Measurements from ENCODE around the gene SAMD13.

The SAMD13 gene

DNA sequence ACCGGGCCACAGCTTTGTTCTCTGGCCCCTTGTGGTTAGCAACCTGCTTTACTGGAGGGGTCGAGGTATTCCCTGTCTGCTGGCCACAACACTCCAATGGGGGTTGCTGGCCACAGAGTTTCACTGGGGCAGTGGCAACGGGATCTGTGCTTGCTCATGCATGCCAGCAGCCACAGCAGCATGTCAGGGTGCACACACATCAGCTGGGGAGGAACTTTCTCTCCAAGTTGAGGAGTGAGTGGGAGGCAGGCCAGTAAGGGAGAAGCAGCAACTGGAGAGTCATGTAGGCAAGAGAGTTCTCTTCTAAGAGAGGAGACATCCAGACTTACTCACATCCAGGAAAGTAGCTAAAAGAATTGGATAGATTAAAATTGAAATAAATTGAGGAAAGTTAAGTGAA is 38.0 kb downstream of the SAMD13 start:
- in situ Hi-C loops (cut with MboI; ENCODE audit: low sequenced_read_pairs) = no loop called here

DNA sequence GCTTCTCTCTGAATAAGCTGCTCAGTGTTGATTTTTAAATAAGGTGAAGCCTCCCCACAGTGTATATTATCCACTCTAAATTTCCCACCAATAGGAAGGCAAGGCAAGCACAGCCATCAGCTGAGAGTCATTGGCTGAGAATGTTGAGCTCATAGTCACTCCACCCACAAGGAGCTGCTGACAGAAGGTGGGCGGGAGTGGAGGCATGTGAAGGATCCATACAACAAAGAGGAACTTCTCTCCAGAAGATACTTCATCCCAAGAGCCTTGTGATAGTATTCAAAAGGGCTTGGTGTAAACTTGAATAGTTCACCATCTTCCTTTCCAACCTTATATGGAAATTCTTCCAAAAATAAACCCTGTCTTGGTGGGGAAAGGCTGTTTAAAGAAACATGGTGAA is 42.8 kb downstream of the SAMD13 start:
- in situ Hi-C loops (cut with MboI; ENCODE audit: low sequenced_read_pairs) = no loop called here

DNA sequence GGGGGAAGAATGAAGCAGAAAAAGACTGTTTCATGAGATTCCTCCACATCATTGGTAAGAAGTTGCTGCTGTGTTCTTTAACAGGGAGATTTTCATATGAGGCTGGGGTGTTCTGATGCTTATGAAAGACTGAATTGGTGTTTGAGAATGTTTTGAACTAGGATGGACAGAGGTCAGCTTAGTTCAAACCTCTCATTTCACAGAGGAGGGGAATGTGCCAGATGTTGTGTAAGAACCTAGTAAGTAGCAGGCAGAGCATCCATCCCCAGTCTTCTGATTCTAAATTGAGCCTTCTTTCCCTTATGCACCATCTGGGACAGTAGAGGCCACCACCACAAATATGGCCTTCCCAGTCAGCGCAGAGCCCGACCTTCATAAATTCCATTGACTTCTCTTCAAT is 43.7 kb downstream of the SAMD13 start:
- in situ Hi-C loops (cut with MboI; ENCODE audit: low sequenced_read_pairs) = no loop called here

DNA sequence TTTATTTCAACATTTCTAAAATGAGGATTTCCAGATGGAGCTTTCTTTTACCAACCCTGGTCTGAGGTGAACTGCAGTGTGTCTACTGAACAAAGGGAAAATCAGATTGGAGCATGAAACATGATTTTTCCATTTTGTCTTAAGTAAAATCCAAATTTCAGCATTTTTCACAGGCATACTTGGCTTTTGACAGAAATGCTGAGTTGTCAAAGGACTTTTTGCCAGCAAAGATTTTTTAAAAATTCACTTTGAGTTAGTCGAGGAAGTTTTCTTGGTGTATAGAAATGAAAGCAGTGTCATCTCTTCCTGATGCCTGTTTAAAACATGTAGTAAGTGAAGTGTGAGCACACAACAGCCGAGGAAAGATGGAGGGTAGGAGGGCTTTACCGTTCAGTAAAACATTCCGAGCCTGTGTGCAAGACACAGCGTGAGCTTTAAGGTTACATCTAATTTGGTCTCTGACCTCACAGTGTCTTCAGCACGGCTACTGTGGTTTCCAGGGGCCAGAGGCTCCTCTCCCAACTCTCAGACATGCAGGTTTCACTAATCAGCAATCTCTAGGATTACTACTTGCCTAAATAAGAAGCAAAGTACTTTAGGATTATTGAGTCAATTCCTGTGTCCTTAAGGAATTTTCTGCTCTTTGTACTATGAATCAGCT is 45.9 kb downstream of the SAMD13 start:
- in situ Hi-C loops (cut with MboI; ENCODE audit: low sequenced_read_pairs) = no loop called here

DNA sequence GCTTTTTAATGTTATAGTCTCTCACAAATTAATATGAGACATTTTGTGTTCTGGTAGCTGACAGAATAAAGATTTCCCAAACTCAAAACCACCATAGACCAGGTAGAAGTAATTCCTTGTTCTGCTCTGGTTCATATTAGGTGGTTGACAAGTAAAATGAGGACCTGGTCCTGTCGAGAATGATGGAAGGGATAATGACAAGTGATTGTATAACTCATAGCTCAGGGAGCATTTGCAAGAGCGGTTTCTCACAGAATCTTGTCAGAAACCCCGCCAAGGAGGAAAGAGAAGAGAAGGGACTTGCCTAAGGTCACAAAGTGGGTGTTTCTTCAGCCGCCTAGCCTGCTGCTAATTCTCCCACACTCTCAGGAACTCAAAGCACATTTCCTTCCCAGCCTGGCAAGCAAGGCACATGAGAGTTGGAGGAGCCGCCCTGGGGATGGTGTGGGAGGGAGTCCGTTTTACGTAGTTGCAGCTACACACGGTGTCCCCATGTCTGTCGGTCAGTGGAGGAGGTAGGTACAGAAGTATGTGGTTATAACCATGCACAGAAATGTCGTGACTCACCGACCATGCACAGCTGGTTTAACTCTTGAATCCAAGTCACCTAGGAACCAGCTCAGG is 46.5 kb downstream of the SAMD13 start:
- in situ Hi-C loops (cut with MboI; ENCODE audit: low sequenced_read_pairs) = no loop called here

DNA sequence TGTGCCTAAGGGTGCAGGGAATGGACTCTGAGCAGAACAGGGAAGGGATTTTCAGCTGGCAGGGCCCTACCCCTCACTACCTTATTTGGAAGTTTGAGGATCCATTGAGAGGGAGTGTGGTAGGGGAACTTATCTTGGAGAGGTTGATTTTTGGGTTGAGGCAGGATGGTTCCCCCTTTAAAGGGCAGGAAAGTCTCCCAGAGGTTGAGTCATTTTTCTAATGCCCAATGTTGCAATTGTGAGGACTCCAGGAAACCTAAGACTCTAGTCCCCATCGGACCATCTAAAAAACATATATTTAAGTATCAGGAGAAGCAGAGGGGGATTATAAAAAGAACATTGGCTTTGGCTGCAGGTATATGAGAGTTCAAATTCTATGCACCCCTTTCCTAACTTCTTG is 47.3 kb downstream of the SAMD13 start:
- in situ Hi-C loops (cut with MboI; ENCODE audit: low sequenced_read_pairs) = no loop called here

DNA sequence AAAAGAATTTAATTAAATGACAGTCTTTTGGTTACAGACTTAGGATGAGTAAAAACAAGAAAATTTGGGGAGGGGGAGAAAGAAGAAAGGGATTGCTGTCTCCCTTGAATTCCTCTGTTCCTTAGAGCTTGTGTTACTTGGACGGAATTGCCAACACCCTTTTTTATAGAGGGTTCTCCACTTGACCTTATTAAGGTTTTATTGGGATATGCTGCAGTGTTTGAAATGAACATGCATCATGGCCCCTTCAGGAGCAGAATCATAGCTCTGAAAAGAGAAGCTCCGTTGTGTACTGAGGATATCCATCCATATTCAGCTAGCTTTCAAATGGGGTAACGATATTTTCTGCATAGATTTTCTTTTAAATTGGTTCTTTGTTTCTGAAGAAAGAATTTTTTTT is 48.6 kb downstream of the SAMD13 start:
- in situ Hi-C loops (cut with MboI; ENCODE audit: low sequenced_read_pairs) = no loop called here

DNA sequence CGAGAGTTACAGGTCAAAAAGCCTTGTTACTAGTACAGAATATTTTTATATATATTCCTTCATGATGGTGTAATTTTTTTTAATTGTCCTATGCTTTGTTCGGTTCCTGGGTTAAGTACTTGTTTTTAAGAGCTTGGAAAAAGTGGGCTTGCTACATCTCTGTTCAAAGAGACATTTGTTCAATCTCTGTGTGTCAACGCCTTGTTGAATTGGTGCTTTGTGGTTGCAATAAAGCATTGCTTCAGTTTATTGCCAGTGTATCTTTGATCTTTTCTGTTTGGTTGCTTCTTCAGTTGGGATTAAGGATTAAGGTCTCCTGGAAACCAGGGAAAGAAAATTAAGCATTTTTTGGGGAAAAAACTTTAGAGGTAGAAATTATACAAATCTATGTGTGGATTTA is 49.0 kb downstream of the SAMD13 start:
- in situ Hi-C loops (cut with MboI; ENCODE audit: low sequenced_read_pairs) = no loop called here

DNA sequence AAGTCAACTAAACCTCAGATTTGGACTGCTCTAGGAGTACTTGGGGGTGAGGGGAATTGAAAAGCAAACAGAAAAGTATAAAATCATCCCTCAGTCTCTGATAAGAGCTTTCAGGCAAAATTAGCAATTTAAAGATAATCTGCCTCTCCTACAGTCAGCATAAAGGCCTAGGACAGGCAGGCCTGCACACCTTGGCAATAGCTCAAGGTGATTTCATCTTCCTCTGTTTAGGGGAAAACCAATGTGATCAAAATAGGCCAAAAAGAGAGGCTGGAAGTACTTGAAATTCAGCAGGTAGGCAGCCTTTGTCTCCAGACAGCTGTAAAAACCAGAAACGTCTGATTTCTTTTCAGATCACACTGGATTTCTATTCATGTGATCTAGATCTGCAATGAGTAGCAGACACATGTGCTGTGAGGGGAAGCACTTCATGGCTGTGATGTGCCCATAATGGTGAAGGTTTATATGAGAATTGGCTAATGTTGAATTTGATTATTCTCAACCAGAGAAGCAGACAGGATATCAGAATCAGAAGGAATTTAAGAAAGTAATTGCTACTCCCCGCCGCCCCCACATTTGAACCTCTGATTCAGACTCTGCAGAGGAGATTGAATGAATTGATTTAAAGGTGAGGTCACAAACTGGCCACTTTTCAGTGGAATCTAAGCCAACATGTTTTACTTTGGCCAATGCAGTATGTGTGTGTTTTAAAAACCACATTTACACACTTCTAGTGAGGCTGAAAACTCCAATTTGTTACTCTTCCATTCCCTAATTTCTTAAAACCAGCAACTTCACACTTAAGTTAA is 51.0 kb downstream of the SAMD13 start:
- in situ Hi-C loops (cut with MboI; ENCODE audit: low sequenced_read_pairs) = no loop called here

DNA sequence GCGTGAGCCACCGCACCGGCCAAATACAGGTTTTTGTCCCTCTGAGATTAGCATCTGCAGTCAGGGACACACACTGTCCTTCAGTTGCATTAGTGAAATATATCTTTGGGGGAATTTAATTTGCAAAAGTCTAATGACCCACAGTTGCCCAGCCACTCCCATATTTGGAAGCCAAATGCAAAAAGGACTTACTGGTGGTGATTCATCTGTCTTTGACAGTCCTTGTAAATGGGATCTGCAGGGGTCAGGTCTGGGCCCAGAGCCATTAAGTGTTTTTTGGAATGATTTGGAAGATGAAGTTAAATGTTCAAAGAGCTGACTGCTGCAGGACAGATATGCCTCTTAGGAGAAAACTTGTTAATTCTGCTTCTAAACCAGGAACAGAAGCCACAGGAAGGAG is 52.2 kb downstream of the SAMD13 start:
- in situ Hi-C loops (cut with MboI; ENCODE audit: low sequenced_read_pairs) = no loop called here

DNA sequence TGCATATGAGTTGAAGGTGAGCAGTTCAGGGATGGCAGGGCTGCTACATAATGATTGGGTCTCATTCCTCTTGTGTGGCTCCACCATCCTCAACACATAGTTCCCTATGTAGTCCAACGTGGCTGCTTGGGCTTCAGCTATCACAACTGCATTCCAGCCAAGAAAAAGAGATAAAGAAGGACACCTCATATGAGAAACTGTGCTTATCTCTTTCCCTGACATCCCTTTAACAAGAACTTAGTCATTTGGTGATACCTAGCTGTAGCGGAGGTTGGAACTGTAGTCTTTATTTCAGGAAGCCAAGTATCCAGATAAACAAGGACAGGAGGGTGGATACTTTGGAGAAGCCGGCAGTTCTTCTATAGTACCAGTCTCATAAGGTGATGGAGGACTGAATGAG is 54.0 kb downstream of the SAMD13 start:
- in situ Hi-C loops (cut with MboI; ENCODE audit: low sequenced_read_pairs) = no loop called here

DNA sequence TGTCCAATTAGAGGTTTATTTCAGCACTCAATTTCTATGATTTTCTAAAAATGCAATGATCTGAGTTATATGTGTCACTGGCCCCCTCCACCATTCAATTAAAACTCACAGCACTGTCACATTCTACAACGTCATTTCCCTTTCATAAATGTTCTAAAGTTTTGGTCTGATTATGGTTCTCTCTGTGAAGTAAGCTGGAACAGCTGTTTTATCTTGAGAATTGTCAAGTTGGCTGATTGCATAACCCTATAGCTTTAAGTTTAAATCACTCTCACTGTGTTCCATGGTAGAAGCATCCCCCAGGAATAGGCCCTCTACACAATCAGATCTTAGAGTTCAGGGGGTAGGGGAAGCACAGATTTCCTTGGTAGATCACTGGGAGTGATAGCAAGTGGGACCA is 55.4 kb downstream of the SAMD13 start:
- in situ Hi-C loops (cut with MboI; ENCODE audit: low sequenced_read_pairs) = no loop called here

DNA sequence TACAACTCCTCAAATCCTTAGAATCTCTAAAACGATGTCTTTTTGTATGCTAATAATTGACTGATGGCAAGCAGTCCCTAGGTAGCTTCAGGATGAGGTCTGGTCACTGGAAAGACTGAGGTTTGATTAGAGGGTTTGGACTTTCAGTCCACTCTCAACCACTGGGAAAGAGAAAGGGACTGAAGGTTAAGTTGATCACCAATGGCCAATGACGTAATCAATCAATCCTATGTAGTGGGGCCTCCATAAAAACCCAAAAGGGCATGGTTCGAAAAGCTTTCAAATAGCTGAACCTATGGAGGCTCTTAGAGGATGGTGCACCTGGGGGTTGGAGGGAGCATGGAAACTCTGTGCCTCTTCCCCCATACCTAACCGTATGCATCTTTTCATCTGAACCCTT is 57.2 kb downstream of the SAMD13 start:
- in situ Hi-C loops (cut with MboI; ENCODE audit: low sequenced_read_pairs) = no loop called here

DNA sequence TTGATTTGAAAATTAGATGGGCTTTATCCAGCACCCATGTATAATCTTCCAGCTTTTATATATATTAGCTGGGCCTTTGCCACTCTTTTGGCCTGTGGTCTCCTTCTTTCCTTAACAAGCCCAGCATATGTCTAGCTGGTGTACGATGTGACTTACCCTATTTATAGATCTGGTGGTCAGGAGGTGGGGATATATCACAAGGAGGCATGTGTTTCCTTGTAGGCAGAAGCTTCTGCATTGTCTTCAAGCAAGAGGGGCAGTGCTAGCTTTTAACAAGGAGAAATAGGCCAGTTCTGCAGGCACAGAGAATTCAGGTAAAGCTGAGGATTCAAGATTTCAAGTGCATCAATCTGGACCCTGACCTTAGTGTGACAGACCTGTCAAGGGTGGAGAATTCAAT is 58.8 kb downstream of the SAMD13 start:
- in situ Hi-C loops (cut with MboI; ENCODE audit: low sequenced_read_pairs) = no loop called here

DNA sequence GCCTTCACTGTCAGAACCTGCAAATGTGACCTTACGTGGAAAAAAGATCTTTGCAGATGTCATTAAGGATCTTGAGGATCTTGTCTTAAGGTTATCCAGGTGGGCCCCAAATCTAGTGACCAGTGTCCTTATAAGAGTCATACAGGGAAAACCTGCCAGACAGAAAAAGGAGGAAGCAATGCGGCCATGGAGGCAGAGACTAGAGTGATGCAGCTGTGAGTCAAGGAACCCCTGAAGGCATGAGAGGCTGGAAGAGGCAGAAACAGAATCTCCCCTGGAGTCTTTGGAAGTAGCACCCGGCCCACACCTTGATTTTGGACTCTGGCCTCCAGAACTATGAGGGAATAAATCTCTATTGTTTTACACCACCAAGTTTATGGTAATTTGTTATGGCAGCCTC is 60.3 kb downstream of the SAMD13 start:
- in situ Hi-C loops (cut with MboI; ENCODE audit: low sequenced_read_pairs) = no loop called here

DNA sequence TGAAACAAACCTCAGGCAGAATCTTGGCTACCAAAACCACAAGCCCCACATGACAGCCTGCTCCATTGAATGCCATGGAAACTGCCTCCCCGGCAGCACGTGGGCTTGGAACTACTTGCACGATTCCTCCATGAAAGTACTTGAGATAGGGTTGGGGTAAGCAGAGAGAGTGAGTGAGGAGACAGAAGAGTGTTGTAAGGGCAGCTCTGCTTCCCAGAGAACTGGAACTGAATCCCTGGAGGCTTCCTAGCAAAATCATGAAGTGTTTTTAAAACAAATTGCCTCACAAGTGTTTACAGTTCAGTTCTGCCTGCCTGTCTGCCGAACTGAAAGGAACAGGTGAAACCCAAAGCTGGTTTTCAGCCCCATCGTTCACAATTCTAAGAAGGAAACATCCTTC is 61.5 kb downstream of the SAMD13 start:
- in situ Hi-C loops (cut with MboI; ENCODE audit: low sequenced_read_pairs) = no loop called here

DNA sequence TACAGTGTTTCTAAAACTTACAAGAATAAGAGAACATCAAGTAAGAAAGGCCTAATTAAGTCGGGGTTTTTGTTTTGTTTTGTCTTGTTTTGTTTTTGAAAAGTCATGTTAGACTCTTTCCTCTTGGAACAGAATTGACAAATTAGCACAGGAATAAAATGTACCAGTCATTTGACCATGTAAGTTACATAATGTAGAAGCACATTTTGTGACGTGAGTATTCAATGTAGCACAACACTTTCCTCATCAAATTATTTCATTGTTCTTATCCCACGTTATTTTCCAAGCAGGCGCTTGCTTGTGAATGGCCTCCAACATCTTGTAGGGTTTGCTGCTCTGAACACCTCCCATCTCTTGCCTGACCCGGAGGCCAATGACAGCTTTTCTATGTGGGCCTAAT is 62.1 kb downstream of the SAMD13 start:
- in situ Hi-C loops (cut with MboI; ENCODE audit: low sequenced_read_pairs) = no loop called here

DNA sequence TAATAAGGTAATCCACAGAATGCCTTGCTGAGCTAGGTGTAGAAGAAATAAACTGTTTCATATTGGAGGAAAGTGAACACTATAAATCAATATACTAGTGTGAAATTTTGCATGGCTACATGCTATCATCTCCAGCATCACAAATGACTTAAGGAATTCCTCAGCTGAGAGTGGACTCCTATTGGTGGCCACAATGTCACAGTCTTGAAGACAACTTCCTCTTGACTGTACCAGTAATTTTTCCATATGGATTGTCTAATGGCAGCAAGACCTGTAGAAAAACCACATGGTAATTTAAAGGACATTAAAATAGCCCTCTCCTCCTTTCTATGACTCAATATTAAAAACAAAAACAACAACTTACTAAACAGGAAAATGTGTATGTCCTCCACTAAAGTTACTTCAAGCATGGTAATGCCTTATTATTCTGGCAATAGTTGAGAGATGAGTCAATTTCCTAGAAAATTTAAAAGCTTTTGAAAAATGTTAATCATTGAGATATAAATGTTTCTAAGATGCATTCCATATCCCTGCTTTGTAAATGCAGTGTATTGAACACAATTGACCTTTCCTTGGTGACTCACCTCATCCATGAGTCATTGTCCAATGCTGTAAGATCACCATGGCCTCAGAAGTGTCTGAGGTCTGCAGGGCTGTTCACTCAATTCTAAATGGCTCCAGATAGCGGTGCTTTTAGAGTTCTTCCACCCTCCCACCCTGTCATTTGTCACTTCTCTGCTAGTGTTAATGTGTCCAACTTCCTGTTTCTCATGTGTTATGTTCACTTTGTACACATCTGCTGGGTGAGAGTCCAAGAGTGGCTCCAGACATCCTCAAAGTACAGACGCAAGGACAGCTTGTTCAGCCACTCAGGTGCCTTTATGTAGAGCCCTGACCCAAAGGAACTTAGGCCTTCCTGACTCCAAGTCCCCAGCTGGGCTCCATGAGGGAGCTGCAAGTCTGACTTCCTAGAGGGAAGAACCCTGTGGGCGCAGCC is 64.0 kb downstream of the SAMD13 start:
- in situ Hi-C loops (cut with MboI; ENCODE audit: low sequenced_read_pairs) = no loop called here

DNA sequence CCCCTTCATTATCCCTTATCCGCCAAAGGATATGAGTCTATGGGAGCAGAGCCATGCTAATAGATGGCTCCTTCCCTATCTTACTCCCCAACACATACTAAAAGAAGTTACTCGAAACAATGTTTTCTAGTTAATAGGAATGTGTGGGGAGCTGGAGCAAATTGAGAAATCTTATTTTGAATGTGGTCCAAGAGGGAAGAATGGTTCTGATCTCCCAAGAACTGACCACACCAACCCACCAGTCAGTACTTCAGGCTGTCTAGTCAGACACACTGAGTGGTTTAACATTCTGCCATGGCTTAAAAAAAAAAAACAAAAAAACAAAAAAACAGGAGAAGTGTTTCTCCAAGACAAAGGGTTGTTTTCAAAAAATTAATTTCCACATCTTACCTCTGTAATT is 65.3 kb downstream of the SAMD13 start:
- in situ Hi-C loops (cut with MboI; ENCODE audit: low sequenced_read_pairs) = no loop called here

DNA sequence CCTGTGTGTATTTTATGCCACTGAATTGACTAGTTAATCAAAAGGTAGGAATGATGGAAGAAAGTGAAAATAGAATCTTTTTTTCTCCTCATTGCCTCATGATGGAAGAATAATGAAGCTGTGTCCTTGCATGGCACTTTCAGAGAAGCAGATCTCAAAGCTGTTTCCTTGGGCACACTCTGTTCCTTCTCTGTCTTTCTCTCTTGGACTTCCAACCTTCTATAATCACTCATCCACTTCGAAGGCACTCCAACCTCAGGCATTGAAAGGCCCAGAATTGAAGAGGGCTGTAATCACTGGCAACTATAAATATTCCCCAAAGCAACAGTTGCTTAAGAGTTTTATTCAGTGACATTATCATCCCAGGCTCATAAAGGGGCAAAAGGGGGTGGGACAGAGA is 65.7 kb downstream of the SAMD13 start:
- in situ Hi-C loops (cut with MboI; ENCODE audit: low sequenced_read_pairs) = no loop called here

DNA sequence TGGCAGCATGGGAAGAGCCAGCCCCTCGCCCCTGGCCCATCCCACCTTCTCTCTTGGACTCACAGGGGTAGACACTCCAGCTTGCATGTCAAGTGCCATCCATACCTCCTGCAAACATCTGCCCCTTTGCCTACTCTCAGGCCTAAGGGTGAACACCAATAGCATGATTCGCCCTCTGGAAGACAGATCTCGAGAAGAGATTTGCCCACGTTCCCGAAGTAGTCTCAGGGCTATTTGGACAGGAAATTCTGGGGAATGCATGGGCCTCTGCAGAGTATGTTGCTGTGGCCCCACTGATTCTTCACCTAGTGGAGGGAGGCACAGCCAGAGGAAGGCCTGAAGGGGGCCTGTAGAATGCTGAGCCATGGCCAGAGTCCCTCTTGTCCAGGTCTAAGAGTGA is 66.9 kb downstream of the SAMD13 start:
- in situ Hi-C loops (cut with MboI; ENCODE audit: low sequenced_read_pairs) = no loop called here

Data from HL-60/S4 treated with retinoic acid at 250 ng/mL for 4 days and 3 days (cell line).